ENCODE results near the gene AUTS2. TPM values are rescaled to one million over a fixed set of nuclear protein-coding genes. Genes with fewer than 3 reads are reported as not detected.
"Not testable (repeated sequence)": the region's sequence is repeated elsewhere in the genome, so short reads cannot be mapped to it uniquely, and the experiment has no call there.

The AUTS2 gene
- total RNA-seq, 4 donors from 2014 or later, result 29.8 to 114 (median 59.4) TPM

GRCh38 chr7:70590126-70590854, 992.0 kb downstream of the AUTS2 start:
- intact Hi-C loops (cut with DNase I; ENCODE audit: low total_unique reads), result no loop called here
- TF ChIP-seq POLR2AphosphoS5 (IDR thresholded peaks at IDR 0.05) (peak in 1 of 3 donors; percentile 22), POLR2A (IDR thresholded peaks at IDR 0.05) (no peak), CTCF (IDR thresholded peaks at IDR 0.05) (no peak)

GRCh38 chr7:70591643-70592042, 993.4 kb downstream of the AUTS2 start:
- no peak for DNase-seq
- intact Hi-C loops (cut with DNase I; ENCODE audit: low total_unique reads) (no loop called here), in situ Hi-C loops (cut with MboI; ENCODE audit: low pct_ligation_motif_present in 1 of 4, low pct_unique_long_range_greater_than_20kb in 1 of 4, low sequenced_read_pairs in 3 of 4) (no loop called here)
- H3K9me3 ChIP-seq, result no peaks in the 10 kb centered on the region
- H3K36me3 ChIP-seq, result no peaks in the 10 kb centered on the region
- H3K27ac ChIP-seq, result no peak overlapping the region
- no peaks in the 10 kb centered on the region for H3K27me3 ChIP-seq
- TF ChIP-seq EP300 (IDR thresholded peaks at IDR 0.05; ENCODE audit: low read depth), result no peak
- no peak for TF ChIP-seq POLR2A (IDR thresholded peaks at IDR 0.05)
- no peak for TF ChIP-seq CTCF (IDR thresholded peaks at IDR 0.05)
- TF ChIP-seq POLR2AphosphoS5 (IDR thresholded peaks at IDR 0.05), result no peak
- 88 to 96% methylated on average over 3 to 8 of the region's 8 CpGs for WGBS, 2 donors (ENCODE audit: low coverage in 1 of 2)
- H3K4me3 ChIP-seq, result no peak overlapping the region
- peaks cover 0 to 37% (median 15%) of the 10 kb centered on the region in 4 donors for H3K4me1 ChIP-seq

More at GRCh38 chr7:70590126-70590854, 992.0 kb downstream of the AUTS2 start:
- Histone ChIP-seq H3K27me3 (no peaks in the 10 kb centered on the region), H3K4me3 (no peak overlapping the region), H3K36me3 (no peaks in the 10 kb centered on the region), H3K27ac (peak overlapping the region; percentile 60 to 71 (median 70)), H3K9me3 (no peaks in the 10 kb centered on the region), H3K4me1 (peaks cover 0 to 31% (median 12%) of the 10 kb centered on the region in 4 donors)
- DNase-seq, result no peak
- in situ Hi-C loops (cut with MboI; ENCODE audit: low pct_ligation_motif_present in 1 of 4, low pct_unique_long_range_greater_than_20kb in 1 of 4, low sequenced_read_pairs in 3 of 4), result no loop called here
- 37 to 40% methylated on average over 7 to 11 of the region's 11 CpGs for WGBS, 2 donors (ENCODE audit: low coverage in 1 of 2)

- Histone ChIP-seq H3K27ac (no peak overlapping the region), H3K36me3 (no peaks in the 10 kb centered on the region), H3K9me3 (no peaks in the 10 kb centered on the region), H3K27me3 (no peaks in the 10 kb centered on the region), H3K4me1 (peaks cover 0 to 32% (median 14%) of the 10 kb centered on the region in 4 donors), H3K4me3 (no peak overlapping the region)
- TF ChIP-seq CTCF (IDR thresholded peaks at IDR 0.05) (no peak), POLR2A (IDR thresholded peaks at IDR 0.05) (no peak), POLR2AphosphoS5 (IDR thresholded peaks at IDR 0.05) (no peak), EP300 (IDR thresholded peaks at IDR 0.05; ENCODE audit: low read depth) (no peak)
- intact Hi-C loops (cut with DNase I; ENCODE audit: low total_unique reads), result no loop called here
- 78 to 88% methylated on average over 4 of the region's 4 CpGs for WGBS, 2 donors (ENCODE audit: low coverage in 1 of 2)
- DNase-seq, result no peak
- in situ Hi-C loops (cut with MboI; ENCODE audit: low pct_ligation_motif_present in 1 of 4, low pct_unique_long_range_greater_than_20kb in 1 of 4, low sequenced_read_pairs in 3 of 4), result no loop called here
Measured at GRCh38 chr7:70592171-70592570, 993.9 kb downstream of the AUTS2 start.

GRCh38 chr7:70594170-70594569, 995.9 kb downstream of the AUTS2 start:
- H3K27ac ChIP-seq, result no peak overlapping the region
- in situ Hi-C loops (cut with MboI; ENCODE audit: low pct_ligation_motif_present in 1 of 4, low pct_unique_long_range_greater_than_20kb in 1 of 4, low sequenced_read_pairs in 3 of 4), result no loop called here
- peaks cover 0 to 29% (median 13%) of the 10 kb centered on the region in 4 donors for H3K4me1 ChIP-seq
- H3K36me3 ChIP-seq, result no peaks in the 10 kb centered on the region
- TF ChIP-seq CTCF (IDR thresholded peaks at IDR 0.05) (no peak), POLR2AphosphoS5 (IDR thresholded peaks at IDR 0.05) (no peak), POLR2A (IDR thresholded peaks at IDR 0.05) (no peak), EP300 (IDR thresholded peaks at IDR 0.05; ENCODE audit: low read depth) (no peak)
- WGBS, 2 donors (ENCODE audit: low coverage in 1 of 2), result 96% methylated on average over 4 of the region's 4 CpGs; no CpG with 5 or more reads in 1 of the 2 donors
- no peak overlapping the region for H3K4me3 ChIP-seq
- H3K27me3 ChIP-seq, result no peaks in the 10 kb centered on the region
- DNase-seq, result no peak
- no peaks in the 10 kb centered on the region for H3K9me3 ChIP-seq
- intact Hi-C loops (cut with DNase I; ENCODE audit: low total_unique reads), result no loop called here

- H3K27me3 ChIP-seq; H3K27ac ChIP-seq; H3K9me3 ChIP-seq; intact Hi-C loops (cut with DNase I; ENCODE audit: low total_unique reads); H3K4me3 ChIP-seq; H3K36me3 ChIP-seq; DNase-seq; in situ Hi-C loops (cut with MboI; ENCODE audit: low pct_ligation_motif_present in 1 of 4, low pct_unique_long_range_greater_than_20kb in 1 of 4, low sequenced_read_pairs in 3 of 4): not testable (repeated sequence)
- WGBS, 2 donors (ENCODE audit: low coverage in 1 of 2), result 93 to 95% methylated on average over 4 to 7 of the region's 7 CpGs
- peaks cover 0 to 31% (median 16%) of the 10 kb centered on the region in 4 donors for H3K4me1 ChIP-seq
Measured at GRCh38 chr7:70594885-70595284, 996.6 kb downstream of the AUTS2 start.
